Motor neuron (in vitro differentiated cells): ENCODE results near the gene UNC80. TPM values are rescaled to one million over a fixed set of nuclear protein-coding genes. Genes with fewer than 3 reads are reported as not detected.

Experiments used
- ATAC-seq, 8 experiments: fragments of 200-7000 bp; cut with Tn5 transposase; replicated peaks in 6 of 8; 2 replicates each; pipeline ENCODE4 v1.8.0; 2021; ENCODE audit warnings: mild to moderate bottlenecking in 8 of 8, moderate library complexity in 8 of 8
- H3K27ac ChIP-seq, 2 donors: fragments of 250-450 bp; sonication (Bioruptor Pico); 2 replicates each; pipeline ENCODE4 v1.9.0; 2021; ENCODE audit warnings: antibody characterized with exemption in 2 of 2, mild to moderate bottlenecking in 2 of 2, moderate library complexity in 1 of 2
- H3K4me1 ChIP-seq, 2 donors: fragments of 250-450 bp; sonication (Bioruptor Pico); replicated peaks in 1 of 2; 2 replicates each; pipeline ENCODE4 v1.6.1; 2021; ENCODE audit warnings: antibody characterized with exemption in 2 of 2, mild to moderate bottlenecking in 2 of 2, moderate library complexity in 1 of 2
- H3K4me3 ChIP-seq, 5 donors: fragments of 250-450 bp; sonication (Bioruptor Pico); 2 replicates each; pipeline ENCODE4 v1.9.0; 2021; ENCODE audit warnings: antibody characterized with exemption in 5 of 5, mild to moderate bottlenecking in 5 of 5, moderate library complexity in 4 of 5
- WGBS, 10 experiments: fragments of 450-650 bp; shearing (Covaris generic); methylation state at CpG; one replicate each; pipeline ENCODE4 v1.0.0; 2022; 5-methylcytosine and 5-hydroxymethylcytosine counted together
- in situ Hi-C, 9 experiments: fragments of 400-800 bp; cut with MboI; loops; one replicate each; pipeline ENCODE4 v1.15.0; 2021; ENCODE audit warnings: low sequenced_read_pairs in 9 of 9, low pct_unique_long_range_greater_than_20kb in 2 of 9; ENCODE audit not compliant: unreplicated experiment in 9 of 9
- total RNA-seq, 8 experiments: library from RNA; unstranded; fragments of 300-600 nt; gene quantifications; 2 replicates each; pipeline versions ENCODE4 v1.2.3 to v1.2.4, GENCODE V29; 2022

Gene UNC80
- total RNA-seq, 8 experiments from 2014 or later, result 0.05 to 13.3 (median 9.1) TPM; not detected in 1

DNA sequence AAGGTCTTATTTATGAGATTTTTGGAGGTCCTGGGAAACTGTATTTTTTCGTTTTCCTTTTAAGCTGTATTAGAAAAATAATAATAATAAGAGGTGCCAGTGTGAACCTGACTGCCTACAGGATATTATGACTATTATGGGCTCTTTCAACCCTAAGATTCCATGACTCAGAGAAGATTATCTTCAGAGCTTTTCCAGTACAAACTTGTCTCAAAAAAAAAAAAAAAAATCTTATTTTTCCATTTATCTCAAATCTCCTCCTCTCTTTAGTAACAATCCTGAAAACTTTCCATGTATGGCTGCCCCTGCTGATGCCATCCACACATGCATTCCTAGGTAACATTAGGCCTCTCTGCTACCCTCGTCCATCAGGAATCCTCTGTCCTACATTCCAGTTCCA, 194.1 kb downstream of the UNC80 start:
- in situ Hi-C loops, result loop anchor here in 2 of 9 experiments (25.0 kb wide), 3 partner anchors 247 to 628 kb away; no protein-coding TSS in a partner anchor

DNA sequence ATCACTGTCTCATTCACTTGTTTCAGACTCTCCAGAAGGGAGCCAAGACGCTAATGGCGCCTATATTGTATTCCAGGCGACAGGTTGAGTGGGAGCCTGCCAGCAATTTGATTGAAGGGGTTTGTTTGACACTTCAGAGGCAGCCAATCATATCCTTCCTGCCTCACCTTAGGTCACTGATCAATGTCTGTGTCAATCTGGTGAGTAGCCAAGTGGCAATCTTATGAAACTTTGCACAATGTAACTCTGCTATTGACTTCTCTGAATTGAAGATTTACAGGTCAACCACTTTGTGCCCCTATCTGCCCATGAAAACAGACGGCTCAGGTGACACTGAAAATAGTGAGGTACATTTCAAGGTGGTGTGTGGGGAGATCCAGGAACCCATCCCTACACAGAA, 198.1 kb downstream of the UNC80 start:
- Histone ChIP-seq H3K4me3 (no peak overlapping the region), H3K27ac (no peak overlapping the region), H3K4me1 (no peaks in the 10 kb centered on the region)
- ATAC-seq, result no peak
- WGBS, 10 experiments, result 0 to 100% (median 84%) methylated on average over 1 to 4 of the region's 4 CpGs; no CpG with 5 or more reads in 4 of the 10 experiments
- in situ Hi-C loops, result loop anchor here in 3 of 9 experiments (10.0 to 25.0 kb wide), 5 partner anchors 225 to 632 kb away; no protein-coding TSS in a partner anchor

More for the DNA sequence above, 194.1 kb downstream of the UNC80 start:
- no peak overlapping the region for H3K4me3 ChIP-seq
- no peak overlapping the region for H3K27ac ChIP-seq
- WGBS, 10 experiments, result 0 to 92% (median 83%) methylated on average over 1 to 2 of the region's 2 CpGs; no CpG with 5 or more reads in 2 of the 10 experiments
- peaks cover 4 to 13% of the 10 kb centered on the region in 2 donors for H3K4me1 ChIP-seq
- no peak for ATAC-seq

DNA sequence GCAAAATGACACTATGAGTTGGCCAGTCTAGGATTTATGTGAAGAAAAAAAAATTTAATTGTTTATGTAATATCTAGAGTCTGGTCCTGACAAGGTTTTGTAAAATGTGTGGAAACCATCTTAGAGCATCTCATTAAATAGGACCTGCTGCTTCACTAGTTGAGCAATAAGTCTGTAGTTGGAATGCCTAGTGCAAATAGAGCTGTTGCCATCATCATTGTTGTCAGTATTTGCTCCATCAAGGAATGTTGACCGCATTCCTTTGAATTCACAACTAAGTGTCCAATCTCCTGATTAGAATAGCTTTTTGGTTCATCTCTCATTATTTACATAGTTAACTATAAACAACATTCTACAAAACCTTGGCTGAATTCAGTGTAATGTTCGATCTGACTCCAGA, 198.6 kb downstream of the UNC80 start:
- H3K4me1 ChIP-seq, result no peaks in the 10 kb centered on the region
- 60 to 100% (median 85%) methylated on average over 1 to 2 of the region's 2 CpGs for WGBS, 10 experiments
- no peak overlapping the region for H3K4me3 ChIP-seq
- peak in 1 of 8 experiments; percentile 72 for ATAC-seq
- in situ Hi-C loops, result loop anchor here in 3 of 9 experiments (10.0 to 25.0 kb wide), 5 partner anchors 225 to 633 kb away; no protein-coding TSS in a partner anchor
- no peak overlapping the region for H3K27ac ChIP-seq

DNA sequence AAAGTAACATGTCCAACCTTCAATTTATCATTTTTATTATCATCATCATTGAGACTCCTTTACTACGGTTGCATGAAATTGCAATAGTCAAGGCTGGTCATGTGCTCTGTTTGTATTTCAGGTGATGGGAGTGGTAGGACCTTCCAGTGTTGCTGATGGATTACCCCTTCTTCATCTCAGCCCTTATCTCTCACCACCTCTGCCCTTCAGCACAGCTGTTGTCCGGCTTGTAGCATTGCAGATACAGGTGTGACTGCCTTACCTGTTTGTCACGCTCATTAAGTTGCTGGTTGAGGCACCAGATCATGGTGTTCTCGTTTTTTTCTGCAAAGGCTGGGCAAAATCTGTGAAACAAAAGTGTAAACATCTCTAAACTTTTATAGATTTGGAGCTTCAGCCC, 199.1 kb downstream of the UNC80 start:
- ATAC-seq, result no peak
- WGBS, 10 experiments, result 5 to 83% (median 55%) methylated on average over 2 to 4 of the region's 4 CpGs; no CpG with 5 or more reads in 2 of the 10 experiments
- Histone ChIP-seq H3K4me1 (no peaks in the 10 kb centered on the region), H3K27ac (no peak overlapping the region), H3K4me3 (no peak overlapping the region)
- in situ Hi-C loops, result loop anchor here in 3 of 9 experiments (10.0 to 25.0 kb wide), 5 partner anchors 224 to 633 kb away; no protein-coding TSS in a partner anchor

DNA sequence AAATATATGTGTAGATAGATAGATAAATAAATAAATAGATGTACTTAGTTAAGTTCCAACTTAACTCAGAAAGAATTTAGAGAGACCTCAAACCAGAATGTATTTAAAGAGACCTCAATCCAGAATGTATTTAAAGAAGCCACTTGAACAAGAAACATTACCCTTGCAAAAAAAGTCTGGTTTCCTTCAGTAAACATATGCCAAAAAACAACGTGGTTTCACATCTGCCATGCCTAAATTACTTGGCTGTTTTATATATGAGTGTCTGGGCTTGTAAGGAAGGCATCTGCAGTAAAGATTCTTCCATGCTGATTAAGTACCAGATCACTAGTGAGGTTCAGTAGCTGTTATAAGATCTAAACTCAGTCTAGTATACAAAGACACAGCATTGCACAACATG, 201.7 kb downstream of the UNC80 start:
- in situ Hi-C loops, result loop anchor here in 3 of 9 experiments (10.0 to 25.0 kb wide), 5 partner anchors 221 to 636 kb away; no protein-coding TSS in a partner anchor
- no peak for ATAC-seq
- no peak overlapping the region for H3K4me3 ChIP-seq
- no peaks in the 10 kb centered on the region for H3K4me1 ChIP-seq
- no peak overlapping the region for H3K27ac ChIP-seq
- 0 to 80% (median 17%) methylated on average over 1 of the region's 1 CpG; no CpG with 5 or more reads in 2 of the 10 experiments for WGBS, 10 experiments

DNA sequence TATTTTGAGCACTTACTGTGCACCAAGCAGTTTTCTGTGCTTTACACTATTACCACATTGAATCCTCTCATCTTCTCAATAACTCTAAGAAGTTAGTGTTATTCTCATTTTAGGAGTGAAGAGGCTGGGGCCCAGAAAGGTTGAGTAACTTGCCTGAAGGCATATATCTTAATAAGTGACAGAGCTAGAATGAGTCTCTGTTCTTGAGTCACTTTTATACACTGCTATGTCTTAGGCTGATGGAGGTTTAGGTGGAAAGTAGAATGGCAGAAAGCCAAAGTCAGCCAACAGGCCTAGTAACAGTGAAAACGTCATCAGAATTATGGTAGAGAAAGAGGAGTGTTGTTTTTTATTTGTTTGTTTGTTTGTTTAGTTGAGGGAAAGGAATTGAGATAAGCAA, 202.9 kb downstream of the UNC80 start:
- in situ Hi-C loops, result loop anchor here in 3 of 9 experiments (10.0 to 25.0 kb wide), 5 partner anchors 220 to 637 kb away; no protein-coding TSS in a partner anchor
- peak in 1 of 8 experiments; percentile 32 for ATAC-seq

DNA sequence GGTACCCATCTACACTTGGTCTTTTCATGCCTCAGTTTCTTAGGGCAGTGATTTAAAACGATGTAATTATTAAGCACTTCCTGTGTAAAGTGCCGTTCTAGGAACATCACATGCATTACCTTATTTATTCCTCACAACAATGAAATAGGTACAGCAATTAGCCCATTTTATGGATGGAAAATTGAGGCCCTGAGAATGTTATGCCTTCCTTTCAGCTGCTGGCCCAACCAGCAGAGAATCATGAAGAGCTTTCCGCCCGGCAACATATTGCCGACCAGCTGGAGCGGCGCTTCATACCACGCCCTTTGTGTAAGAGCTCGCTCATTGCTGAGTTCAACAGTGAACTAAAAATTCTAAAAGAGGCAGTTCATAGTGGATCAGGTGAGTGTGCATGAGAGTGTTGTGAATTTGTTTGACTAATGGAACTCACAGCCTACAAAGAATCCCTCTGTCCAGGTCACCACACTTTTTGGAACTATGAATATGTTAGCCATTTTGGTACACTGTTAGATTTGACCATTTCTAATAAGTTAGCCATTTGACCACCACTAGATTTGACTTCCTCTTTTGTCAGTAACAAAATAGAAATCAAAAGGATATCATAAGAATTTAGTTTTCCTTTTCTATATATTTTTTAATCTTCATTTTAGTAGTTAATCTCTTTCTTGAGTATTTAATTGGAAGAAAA, 205.2 kb downstream of the UNC80 start:
- Histone ChIP-seq H3K27ac (no peak overlapping the region), H3K4me1 (no peaks in the 10 kb centered on the region), H3K4me3 (no peak overlapping the region)
- in situ Hi-C loops, result loop anchor here in 4 of 9 experiments (10.0 to 25.0 kb wide), 3 partner anchors 210 to 228 kb away; no protein-coding TSS in a partner anchor
- no peak for ATAC-seq
- 7 to 96% (median 86%) methylated on average over 1 to 9 of the region's 9 CpGs; no CpG with 5 or more reads in 2 of the 10 experiments for WGBS, 10 experiments

More for the DNA sequence above, 202.9 kb downstream of the UNC80 start:
- Histone ChIP-seq H3K27ac (no peak overlapping the region), H3K4me1 (no peaks in the 10 kb centered on the region), H3K4me3 (no peak overlapping the region)
- 0 to 100% (median 80%) methylated on average over 1 of the region's 1 CpG; no CpG with 5 or more reads in 1 of the 10 experiments for WGBS, 10 experiments

DNA sequence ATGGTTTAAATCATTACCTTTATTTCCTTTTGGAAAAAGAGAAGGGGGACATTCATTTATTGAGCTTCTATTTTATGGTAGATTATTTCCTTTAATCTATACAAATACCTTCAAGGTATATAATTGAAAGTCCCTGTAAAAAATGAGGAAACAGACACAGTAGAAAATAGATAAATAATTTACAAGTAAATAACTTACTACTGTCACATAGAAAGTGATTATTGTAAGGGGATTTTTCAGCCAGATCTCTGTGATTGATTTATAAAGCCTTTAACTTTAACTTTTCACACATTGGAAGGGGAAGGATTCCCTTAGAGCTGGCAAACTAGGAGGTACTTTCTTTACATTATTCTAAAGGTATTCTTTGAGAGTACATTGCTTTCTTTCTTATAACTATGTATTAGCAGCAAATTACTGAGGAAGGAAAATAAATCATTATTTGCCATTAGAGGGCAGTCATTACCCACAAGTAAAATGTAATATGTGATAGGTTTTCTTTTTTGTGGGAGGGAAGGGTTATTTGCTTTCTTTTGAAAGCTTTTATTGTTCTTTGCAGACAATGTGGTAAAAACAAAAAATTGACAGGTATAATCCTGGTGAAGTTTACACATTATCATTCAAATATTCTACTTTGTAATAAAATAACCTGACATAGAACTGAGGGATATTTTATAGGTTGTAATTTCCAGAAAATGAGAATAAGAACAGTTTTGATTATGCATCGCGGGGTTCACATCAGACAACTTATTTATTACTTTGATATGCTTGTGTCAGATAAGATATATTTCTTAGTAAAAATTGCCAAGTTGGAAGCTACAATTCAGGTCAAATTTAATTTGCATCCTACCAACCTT, 206.0 kb downstream of the UNC80 start:
- WGBS, 10 experiments, result 51 to 100% (median 94%) methylated on average over 2 of the region's 2 CpGs; no CpG with 5 or more reads in 1 of the 10 experiments
- H3K4me1 ChIP-seq, result no peaks in the 10 kb centered on the region
- no peak overlapping the region for H3K4me3 ChIP-seq
- in situ Hi-C loops, result loop anchor here in 4 of 9 experiments (10.0 to 25.0 kb wide), 3 partner anchors 210 to 227 kb away; no protein-coding TSS in a partner anchor
- no peak for ATAC-seq
- H3K27ac ChIP-seq, result no peak overlapping the region

DNA sequence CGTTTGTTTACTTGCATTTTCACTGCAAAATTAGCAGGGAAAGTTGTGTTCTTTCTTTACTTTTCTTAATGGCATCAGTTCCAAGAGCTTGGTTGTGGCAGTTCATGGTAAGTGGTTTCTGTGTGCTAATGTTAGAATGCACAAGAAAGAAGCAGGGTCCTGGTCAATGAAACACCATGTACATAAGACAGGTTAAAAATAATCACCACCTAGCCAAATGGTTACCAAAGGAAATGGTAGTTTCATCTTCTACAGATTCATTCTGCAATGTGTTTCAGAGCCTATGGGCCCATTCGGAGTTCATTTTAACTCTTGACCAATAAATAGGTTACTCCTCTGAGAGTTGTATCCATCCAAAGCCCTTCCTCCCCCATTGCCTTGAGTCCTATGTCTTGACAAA, 212.7 kb downstream of the UNC80 start:
- in situ Hi-C loops, result loop anchor here in 2 of 9 experiments (25.0 kb wide), 1 partner anchor 203 kb away; no protein-coding TSS in a partner anchor
- no peak for ATAC-seq
- 15 to 100% (median 82%) methylated on average over 1 to 2 of the region's 2 CpGs; no CpG with 5 or more reads in 1 of the 10 experiments for WGBS, 10 experiments

DNA sequence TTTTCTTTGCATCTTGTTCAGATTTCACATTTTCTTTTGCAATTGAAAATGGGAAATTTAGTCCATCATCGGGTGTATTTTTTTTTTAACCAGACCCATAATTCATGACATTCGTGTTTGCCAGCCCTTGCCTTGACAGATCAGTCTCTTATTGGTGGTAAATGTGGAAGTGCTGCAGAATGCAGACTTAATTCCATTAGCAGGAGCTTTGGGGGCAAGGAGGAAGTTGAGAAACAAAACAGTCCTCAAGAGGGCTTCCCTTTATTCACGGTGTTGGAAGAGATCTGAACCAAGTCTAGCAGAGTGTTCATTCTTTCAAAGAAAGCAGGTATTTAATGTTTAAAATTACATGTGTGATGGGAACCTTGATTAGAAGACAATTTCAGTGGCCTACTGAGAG, 214.2 kb downstream of the UNC80 start:
- H3K27ac ChIP-seq, result no peak overlapping the region
- no peak overlapping the region for H3K4me3 ChIP-seq
- in situ Hi-C loops, result loop anchor here in 2 of 9 experiments (25.0 kb wide), 1 partner anchor 201 kb away; no protein-coding TSS in a partner anchor
- 47 to 100% (median 75%) methylated on average over 1 to 3 of the region's 3 CpGs; no CpG with 5 or more reads in 1 of the 10 experiments for WGBS, 10 experiments
- no peaks in the 10 kb centered on the region for H3K4me1 ChIP-seq
- no peak for ATAC-seq

More for the DNA sequence above, 212.7 kb downstream of the UNC80 start:
- no peaks in the 10 kb centered on the region for H3K4me1 ChIP-seq
- no peak overlapping the region for H3K27ac ChIP-seq
- no peak overlapping the region for H3K4me3 ChIP-seq

DNA sequence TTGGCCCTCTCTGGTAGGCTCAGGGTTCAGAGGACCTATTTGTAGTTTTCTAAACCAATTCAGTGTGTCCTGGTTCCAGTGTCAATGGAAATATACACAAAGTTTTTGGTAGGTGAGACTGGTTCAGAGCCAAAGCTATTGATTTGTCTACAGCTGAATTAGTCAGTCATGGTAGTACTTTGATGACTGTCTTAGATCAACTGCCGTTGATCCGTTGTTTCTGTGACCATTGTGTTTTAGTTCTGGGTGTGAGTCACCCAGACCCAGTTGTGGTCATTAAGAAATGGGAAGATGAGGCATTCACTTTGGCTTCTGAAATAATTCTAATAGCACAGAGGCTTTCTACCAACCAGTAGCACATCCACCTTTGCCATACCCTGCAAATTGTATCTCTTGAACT, 214.8 kb downstream of the UNC80 start:
- 94 to 100% (median 100%) methylated on average over 1 to 2 of the region's 2 CpGs; no CpG with 5 or more reads in 7 of the 10 experiments for WGBS, 10 experiments
- Histone ChIP-seq H3K27ac (no peak overlapping the region), H3K4me3 (no peak overlapping the region), H3K4me1 (no peaks in the 10 kb centered on the region)
- ATAC-seq, result no peak
- in situ Hi-C loops, result loop anchor here in 2 of 9 experiments (25.0 kb wide), 1 partner anchor 201 kb away; no protein-coding TSS in a partner anchor

DNA sequence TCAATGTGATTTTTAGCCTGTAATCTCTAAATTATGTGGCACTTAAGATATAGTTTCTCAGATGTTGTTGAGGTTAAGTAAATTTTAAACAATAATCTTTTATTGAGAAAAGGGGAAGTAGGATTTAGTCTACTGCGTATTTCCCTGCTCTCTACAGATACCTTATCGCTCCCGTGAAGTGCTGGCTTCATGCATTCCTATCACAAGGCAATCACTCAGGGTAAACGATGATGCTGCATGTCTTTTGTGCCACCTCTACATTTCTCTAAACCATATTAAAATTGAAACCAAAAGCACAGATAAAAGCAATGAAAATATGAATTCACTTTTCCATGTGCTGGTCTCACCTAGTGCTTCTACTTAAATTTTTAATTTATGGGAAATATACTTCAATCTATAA, 216.4 kb downstream of the UNC80 start:
- no peak overlapping the region for H3K27ac ChIP-seq
- no peaks in the 10 kb centered on the region for H3K4me1 ChIP-seq
- no peak overlapping the region for H3K4me3 ChIP-seq
- ATAC-seq, result no peak
- in situ Hi-C loops, result loop anchor here in 2 of 9 experiments (25.0 kb wide), 1 partner anchor 199 kb away; no protein-coding TSS in a partner anchor
- WGBS, 10 experiments, result 33 to 98% (median 67%) methylated on average over 1 to 4 of the region's 4 CpGs; no CpG with 5 or more reads in 2 of the 10 experiments
